Large intestine (tissue), 3 donors: Measurements from ENCODE around the gene RIPK4. TPM values are rescaled to one million over a fixed set of nuclear protein-coding genes. Genes with fewer than 3 reads are reported as not detected.
"Not testable (repeated sequence)": the region's sequence is repeated elsewhere in the genome, so short reads cannot be mapped to it uniquely, and the experiment has no call there.

Experiments used
- DNase-seq, 2 donors: peaks; one replicate each; pipeline versions ENCODE4 v3.0.0 to v3.0.0-alpha.2; 2013
- H3K27ac ChIP-seq: one replicate; pipeline ENCODE4 v1.5.1; 2013; ENCODE audit warnings: low read length
- H3K27me3 ChIP-seq: 2 replicates; pipeline ENCODE4 v1.6.1; 2013; ENCODE audit warnings: low read length; ENCODE audit not compliant: control insufficient read depth, insufficient read depth
- H3K36me3 ChIP-seq: 2 replicates; pipeline ENCODE4 v1.6.1; 2013; ENCODE audit warnings: low read length; ENCODE audit not compliant: control insufficient read depth, insufficient read depth
- H3K4me1 ChIP-seq: one replicate; pipeline ENCODE4 v1.6.1; 2013; ENCODE audit warnings: low read length; ENCODE audit not compliant: control insufficient read depth, insufficient read depth
- H3K4me3 ChIP-seq: one replicate; pipeline ENCODE4 v1.5.1; 2013; ENCODE audit warnings: low read length
- H3K9me3 ChIP-seq: one replicate; pipeline ENCODE4 v1.6.1; 2013; ENCODE audit warnings: mild to moderate bottlenecking, low read depth, low read length, moderate library complexity; ENCODE audit not compliant: control insufficient read depth
- WGBS: methylation state at CpG from one replicate; pipeline ENCODE4 v1.1.5; 2013; ENCODE audit warnings: low lambda C conversion rate; ENCODE audit not compliant: insufficient coverage; 5-methylcytosine and 5-hydroxymethylcytosine counted together
- polyA plus RNA-seq: library from polyadenylated mRNA; unstranded; fragments of 120-200 nt; gene quantifications from one replicate; pipeline ENCODE4 v1.2.1, GENCODE V29; 2013

RIPK4 gene
- polyA plus RNA-seq, 1 donor = 22.2 TPM

DNA sequence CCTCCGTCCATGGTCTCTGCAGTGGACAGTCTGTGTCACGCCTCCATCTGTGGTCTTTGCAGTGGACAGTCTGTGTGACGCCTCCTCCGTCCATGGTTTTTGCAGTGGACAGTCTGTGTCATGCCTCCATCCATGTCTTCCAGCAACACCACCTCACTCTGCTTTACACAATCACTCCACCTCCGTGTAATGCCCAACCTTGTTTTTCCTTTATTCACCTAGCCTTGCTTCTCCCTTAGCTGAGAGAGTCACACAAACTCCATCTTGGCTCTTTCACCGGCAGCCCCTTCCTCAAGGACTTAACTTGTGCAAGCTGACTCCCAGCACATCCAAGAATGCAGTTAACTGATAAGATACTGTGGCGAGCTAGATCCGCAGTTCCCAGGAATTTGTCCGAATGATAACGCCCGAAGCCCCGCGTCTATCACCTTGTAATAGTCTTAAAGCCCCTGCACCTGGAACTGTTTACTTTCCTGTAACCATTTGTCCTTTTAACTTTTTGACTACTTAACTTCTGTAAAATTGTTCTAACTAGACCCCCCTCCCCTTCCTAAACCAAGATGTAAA is 52.5 kb downstream of the RIPK4 start:
- peaks cover 74% of the 10 kb centered on the region for H3K4me1 ChIP-seq
- H3K9me3 ChIP-seq, H3K36me3 ChIP-seq, H3K27me3 ChIP-seq, DNase-seq: not testable (repeated sequence)
- H3K4me3 ChIP-seq = peak overlapping the region; percentile 7
- no CpG with 5 or more reads among the region's 13 CpGs for WGBS
- peak overlapping the region; percentile 91 for H3K27ac ChIP-seq

DNA sequence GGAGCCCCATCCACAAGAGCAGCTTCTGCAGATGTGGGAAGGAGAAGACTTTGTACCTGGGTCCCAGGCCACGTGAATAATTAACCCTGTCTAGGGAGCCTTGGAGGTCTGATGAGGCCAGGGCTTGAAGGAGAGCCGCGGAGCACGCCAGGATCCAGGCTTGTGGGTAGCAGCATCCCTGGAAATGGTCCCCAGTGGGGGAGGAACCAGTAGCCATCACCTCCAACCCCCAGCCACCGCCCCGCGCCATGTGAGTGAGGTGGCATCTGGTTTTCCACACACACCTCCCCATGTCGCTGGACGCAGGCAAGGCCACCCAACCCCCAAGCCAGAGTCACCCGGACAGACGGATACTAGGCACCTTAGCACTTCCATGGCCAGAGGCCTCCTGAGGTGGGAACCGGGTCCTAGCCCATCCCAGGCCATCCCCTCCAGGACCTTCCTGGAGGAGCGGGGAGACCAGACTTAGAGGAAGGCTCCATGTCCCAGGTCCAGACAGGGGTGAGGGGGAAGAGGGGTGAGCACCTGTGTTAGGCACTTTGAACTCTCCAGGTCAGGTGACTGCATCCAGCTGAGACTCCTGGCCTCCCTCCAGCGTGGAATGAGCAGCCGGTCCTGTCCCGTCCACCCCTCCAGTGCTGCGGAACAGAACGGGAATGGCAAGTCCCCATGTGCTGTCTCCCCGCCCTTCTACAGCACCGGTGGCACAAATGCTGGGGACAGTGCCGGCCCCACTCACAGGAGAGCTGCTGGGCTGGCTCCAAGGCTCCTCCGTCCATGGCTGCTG is 53.2 kb downstream of the RIPK4 start:
- Histone ChIP-seq H3K36me3 (no peaks in the 10 kb centered on the region), H3K27me3 (no peaks in the 10 kb centered on the region), H3K27ac (peak overlapping the region; percentile 91), H3K9me3 (no peaks in the 10 kb centered on the region), H3K4me1 (peaks cover 74% of the 10 kb centered on the region), H3K4me3 (peak overlapping the region; percentile 7)
- DNase-seq = peak; percentile 84 to 94
- no CpG with 5 or more reads among the region's 22 CpGs for WGBS

DNA sequence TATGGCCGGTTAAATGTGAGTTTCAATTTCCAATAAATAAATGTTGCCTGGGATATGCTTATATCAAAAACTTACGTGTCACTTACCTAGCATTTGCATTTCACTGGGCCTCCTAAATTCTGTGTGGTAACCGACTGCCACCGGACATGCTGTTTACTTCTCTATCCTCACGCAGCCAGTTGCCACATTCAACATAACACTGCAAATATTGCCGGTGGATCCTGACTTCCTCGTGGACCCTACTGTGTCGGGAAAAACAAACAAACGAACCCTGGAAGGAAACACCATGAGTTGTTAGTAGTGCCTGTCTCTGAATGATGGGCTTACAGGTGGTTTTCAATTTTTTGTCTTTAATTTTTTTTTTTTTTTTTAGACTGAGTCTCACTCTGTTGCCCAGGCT is 54.1 kb downstream of the RIPK4 start:
- Histone ChIP-seq H3K27ac (peak overlapping the region; percentile 91), H3K36me3 (no peaks in the 10 kb centered on the region), H3K9me3 (no peaks in the 10 kb centered on the region), H3K4me3 (no peak overlapping the region), H3K27me3 (no peaks in the 10 kb centered on the region), H3K4me1 (peaks cover 76% of the 10 kb centered on the region)
- 0% methylated on average over 1 of the region's 9 CpGs for WGBS
- peak in 1 of 2 donors; percentile 64 for DNase-seq

DNA sequence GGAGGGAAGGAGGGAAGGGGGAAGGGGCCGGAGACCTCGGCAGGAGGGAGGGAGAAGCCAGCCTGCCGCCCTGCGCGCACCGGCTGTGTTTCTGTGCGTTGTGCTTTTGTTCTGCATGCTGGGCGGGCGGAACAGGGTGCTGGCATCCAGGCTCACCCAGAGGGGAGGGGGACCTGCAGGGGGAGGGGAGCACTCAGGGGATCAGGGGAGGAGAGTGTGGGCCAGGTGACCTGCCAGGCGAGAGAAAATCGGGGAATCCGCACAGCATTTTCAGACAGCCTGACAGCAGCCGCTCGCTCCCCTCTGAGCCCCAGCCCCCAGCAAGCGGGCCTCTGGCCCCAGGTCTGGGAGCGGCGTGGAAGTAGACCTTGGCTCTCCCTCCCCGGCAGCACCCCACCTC is 54.7 kb downstream of the RIPK4 start:
- no peaks in the 10 kb centered on the region for H3K36me3 ChIP-seq
- peak overlapping the region; percentile 91 for H3K27ac ChIP-seq
- H3K4me1 ChIP-seq = peaks cover 76% of the 10 kb centered on the region
- H3K9me3 ChIP-seq = no peaks in the 10 kb centered on the region
- no CpG with 5 or more reads among the region's 18 CpGs for WGBS
- no peak overlapping the region for H3K4me3 ChIP-seq
- no peaks in the 10 kb centered on the region for H3K27me3 ChIP-seq
- DNase-seq = peak in 1 of 2 donors; percentile 73

DNA sequence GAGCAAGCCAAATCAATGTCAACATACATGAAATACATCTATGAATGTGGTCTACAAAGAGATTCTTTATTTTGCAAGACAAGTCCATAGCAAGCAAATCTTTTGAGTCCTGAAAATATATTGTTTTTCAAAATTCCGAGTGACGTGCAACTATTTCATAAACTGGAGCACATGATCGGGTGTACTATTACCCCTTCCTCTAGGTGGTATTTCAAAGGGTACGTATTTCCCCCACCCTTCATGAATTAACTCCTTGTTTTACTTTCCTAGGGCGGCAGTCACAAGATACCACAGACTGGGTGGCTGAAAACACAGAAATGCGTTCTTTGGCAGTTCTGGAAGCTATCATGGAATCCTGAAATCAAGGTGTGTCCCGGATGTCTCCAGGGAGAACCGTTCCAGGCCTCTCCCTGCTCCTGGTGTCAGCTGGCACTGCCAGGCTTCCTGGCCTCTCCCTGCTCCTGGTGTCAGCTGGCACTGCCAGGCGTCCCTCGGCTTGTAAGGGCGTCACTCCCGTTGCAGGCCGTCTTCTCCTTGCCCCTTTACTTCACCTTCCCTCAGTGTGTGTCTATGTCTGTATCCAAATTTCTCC is 55.3 kb downstream of the RIPK4 start:
- WGBS = 18% methylated on average over 3 of the region's 13 CpGs
- H3K9me3 ChIP-seq = no peaks in the 10 kb centered on the region
- H3K4me1 ChIP-seq = peaks cover 72% of the 10 kb centered on the region
- H3K27me3 ChIP-seq = no peaks in the 10 kb centered on the region
- no peaks in the 10 kb centered on the region for H3K36me3 ChIP-seq
- H3K4me3 ChIP-seq = no peak overlapping the region
- peak in 1 of 2 donors; percentile 73 for DNase-seq
- H3K27ac ChIP-seq = peak overlapping the region; percentile 91

- H3K9me3 ChIP-seq = no peaks in the 10 kb centered on the region
- H3K4me1 ChIP-seq = peaks cover 71% of the 10 kb centered on the region
- no peak for DNase-seq
- H3K27ac ChIP-seq = peak overlapping the region; percentile 91
- no peaks in the 10 kb centered on the region for H3K27me3 ChIP-seq
- no peaks in the 10 kb centered on the region for H3K36me3 ChIP-seq
- WGBS = no CpG with 5 or more reads among the region's 8 CpGs
- no peak overlapping the region for H3K4me3 ChIP-seq
Observed at GRCh38 chr21:41710823-41711160, 56.1 kb downstream of the RIPK4 start.

DNA sequence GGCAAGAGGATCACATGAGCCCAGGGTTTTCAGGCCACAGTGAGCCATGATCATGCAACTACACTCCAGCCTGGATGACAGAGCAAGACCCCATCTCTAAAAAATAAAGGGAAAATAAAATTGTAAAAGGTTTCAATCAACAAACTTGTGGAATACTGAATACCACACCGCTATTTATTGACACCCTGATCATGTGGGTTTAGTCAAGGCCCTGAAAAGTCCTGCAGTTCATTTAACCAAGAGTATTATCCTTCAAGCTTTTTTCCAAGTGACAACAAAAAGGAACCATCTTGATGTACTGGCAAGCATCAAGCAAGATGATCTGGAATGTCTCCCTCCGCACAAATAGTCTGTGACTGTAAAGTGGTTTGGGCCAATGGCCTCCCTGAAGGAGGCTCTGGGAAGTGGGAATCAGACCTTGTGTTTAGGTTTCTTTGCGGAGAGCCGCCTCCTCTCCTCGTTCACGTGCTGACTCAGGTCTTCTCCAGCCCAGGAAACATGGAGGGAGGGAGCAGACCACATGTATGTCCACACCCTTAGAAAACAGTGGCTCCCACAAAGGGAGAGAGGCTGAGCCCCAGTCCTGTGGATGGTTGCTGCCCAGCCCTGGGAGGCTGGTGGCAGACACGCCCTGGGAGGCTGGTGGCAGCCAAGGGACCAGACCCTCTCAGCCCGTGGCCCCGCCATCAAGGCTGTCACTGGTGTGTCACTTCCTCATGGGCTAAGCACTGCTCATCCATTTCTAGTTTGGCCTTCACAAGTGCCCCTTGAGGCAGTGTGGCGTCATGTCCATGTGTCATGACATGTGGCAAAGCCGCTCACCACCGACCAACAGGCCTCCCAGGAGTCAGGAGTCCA is 56.7 kb downstream of the RIPK4 start:
- Histone ChIP-seq H3K4me1 (peaks cover 73% of the 10 kb centered on the region), H3K27me3 (no peaks in the 10 kb centered on the region), H3K9me3 (no peaks in the 10 kb centered on the region), H3K4me3 (no peak overlapping the region), H3K27ac (peak overlapping the region; percentile 91), H3K36me3 (no peaks in the 10 kb centered on the region)
- 100% methylated on average over 1 of the region's 12 CpGs for WGBS
- DNase-seq = no peak

DNA sequence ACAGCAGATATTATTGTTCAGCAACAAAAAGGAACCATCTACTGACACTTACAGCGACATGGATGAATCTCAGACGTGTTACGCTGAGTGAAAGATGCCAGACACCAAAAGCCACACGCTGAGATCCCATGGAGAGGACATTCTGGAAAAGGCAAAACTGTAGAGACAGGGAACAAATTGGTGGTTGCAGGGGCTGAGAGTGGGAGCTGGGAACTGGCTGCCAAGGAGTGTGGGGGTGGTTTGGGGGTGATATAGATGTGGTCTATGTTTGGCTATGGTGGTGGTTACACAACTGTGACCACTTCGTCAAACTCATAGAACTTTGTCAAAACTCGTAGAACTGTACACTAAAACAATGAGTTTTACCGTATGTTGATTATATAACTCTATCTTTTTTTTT is 57.7 kb downstream of the RIPK4 start:
- H3K4me3 ChIP-seq = no peak overlapping the region
- peaks cover 73% of the 10 kb centered on the region for H3K4me1 ChIP-seq
- H3K27me3 ChIP-seq = no peaks in the 10 kb centered on the region
- no peak for DNase-seq
- 100% methylated on average over 1 of the region's 7 CpGs for WGBS
- no peaks in the 10 kb centered on the region for H3K9me3 ChIP-seq
- H3K36me3 ChIP-seq = no peaks in the 10 kb centered on the region
- H3K27ac ChIP-seq = no peak overlapping the region

DNA sequence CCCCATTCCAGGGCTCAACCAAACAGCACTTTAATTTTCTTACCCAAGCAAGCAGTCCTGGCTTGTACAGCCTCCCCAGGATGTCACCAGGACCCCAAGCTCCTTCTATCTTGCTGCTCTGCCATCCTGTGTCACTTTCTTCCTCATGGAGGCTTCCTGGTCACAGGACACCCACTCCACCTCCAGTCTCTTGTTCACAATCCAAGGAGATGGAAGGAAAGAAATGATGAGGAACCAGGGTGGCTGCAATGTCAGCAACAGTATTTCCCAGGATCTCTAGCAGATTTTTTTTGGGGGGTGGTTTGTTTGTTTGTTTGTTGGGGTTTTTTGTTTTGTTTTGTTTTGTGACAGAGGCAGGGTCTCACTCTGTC is 58.9 kb downstream of the RIPK4 start:
- Histone ChIP-seq H3K9me3 (no peaks in the 10 kb centered on the region), H3K4me3 (no peak overlapping the region), H3K27ac (peak overlapping the region; percentile 77), H3K4me1 (peaks cover 72% of the 10 kb centered on the region), H3K36me3 (no peaks in the 10 kb centered on the region), H3K27me3 (no peaks in the 10 kb centered on the region)
- no peak for DNase-seq

- no peaks in the 10 kb centered on the region for H3K36me3 ChIP-seq
- no peaks in the 10 kb centered on the region for H3K9me3 ChIP-seq
- no peaks in the 10 kb centered on the region for H3K27me3 ChIP-seq
- WGBS = 100% methylated on average over 1 of the region's 6 CpGs
- DNase-seq = peak in 1 of 2 donors; percentile 72
- H3K4me1 ChIP-seq = peaks cover 72% of the 10 kb centered on the region
- no peak overlapping the region for H3K4me3 ChIP-seq
- peak overlapping the region; percentile 77 for H3K27ac ChIP-seq
Observed at GRCh38 chr21:41707231-41707959, 59.5 kb downstream of the RIPK4 start.
